Activated naive CD4-positive, alpha-beta T cell treated with anti-CD3 and anti-CD28 coated beads, Interleukin-2, amount 50 U/mL, for 24 hours (primary cell): ENCODE data around the gene IL36RN.
"Not testable (repeated sequence)": the region's sequence is repeated elsewhere in the genome, so short reads cannot be mapped to it uniquely, and the experiment has no call there.

Experiments
- H3K27ac Mint-ChIP-seq: one replicate; pipeline ENCODE4 v1.8.0; 2021; ENCODE audit warnings: mild to moderate bottlenecking, mixed read lengths
- H3K27me3 Mint-ChIP-seq: one replicate; pipeline ENCODE4 v1.8.0; 2021; ENCODE audit warnings: mixed read lengths
- H3K36me3 Mint-ChIP-seq: one replicate; pipeline ENCODE4 v1.8.0; 2021; ENCODE audit warnings: mixed read lengths
- H3K4me1 Mint-ChIP-seq: one replicate; pipeline ENCODE4 v1.8.0; 2021; ENCODE audit warnings: mixed read lengths
- H3K4me3 Mint-ChIP-seq: one replicate; pipeline ENCODE4 v1.8.0; 2021; ENCODE audit warnings: mild to moderate bottlenecking, mixed read lengths
- H3K9me3 Mint-ChIP-seq: one replicate; pipeline ENCODE4 v1.8.0; 2021; ENCODE audit warnings: mixed read lengths

The IL36RN gene

DNA sequence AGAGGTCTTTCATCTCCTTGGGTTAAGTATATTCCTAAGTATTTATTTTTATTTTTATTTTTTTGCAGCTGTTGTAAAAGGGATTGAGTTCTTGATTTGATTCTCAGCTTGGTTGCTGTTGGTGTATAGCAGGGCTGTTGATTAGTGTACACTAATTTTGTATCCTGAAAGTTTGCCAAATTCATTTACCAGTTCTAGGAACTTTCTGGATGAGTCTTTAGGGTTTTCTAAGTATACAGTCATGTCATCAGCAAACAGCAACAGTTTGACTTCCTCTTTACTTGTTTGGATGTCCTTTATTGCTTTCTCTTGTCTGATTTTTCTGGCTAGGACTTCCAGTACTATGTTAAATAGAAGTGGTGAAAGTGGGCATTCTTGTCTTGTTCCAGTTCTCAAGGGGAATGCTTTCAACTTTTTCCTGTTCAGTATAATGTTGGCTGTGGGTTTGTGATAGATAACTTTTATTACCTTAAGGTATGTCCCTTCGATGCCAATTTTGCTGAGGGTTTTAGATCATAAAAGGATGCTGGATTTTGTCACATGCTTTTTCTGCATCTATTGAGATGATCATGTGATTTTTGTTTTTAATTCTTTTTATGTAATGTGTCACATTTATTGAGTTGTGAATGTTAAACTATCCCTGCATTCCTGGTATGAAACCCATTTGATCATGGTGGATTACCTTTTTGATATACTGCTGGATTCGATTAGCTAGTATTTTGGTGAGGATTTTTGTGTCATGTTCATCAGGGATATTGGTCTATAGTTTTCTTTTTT is 38.0 kb downstream of the IL36RN start:
- H3K4me1 Mint-ChIP-seq: peaks cover 14% of the 10 kb centered on the region
- not testable (repeated sequence) for H3K4me3 Mint-ChIP-seq, H3K27me3 Mint-ChIP-seq, H3K9me3 Mint-ChIP-seq, H3K36me3 Mint-ChIP-seq
- peak overlapping the region; percentile 42 for H3K27ac Mint-ChIP-seq

GRCh38 chr2:113098041-113098440 is 39.0 kb downstream of the IL36RN start:
- peak overlapping the region; percentile 66 for H3K27ac Mint-ChIP-seq
- H3K27me3 Mint-ChIP-seq: no peaks in the 10 kb centered on the region
- H3K4me3 Mint-ChIP-seq: peak overlapping the region; percentile 76
- peaks cover 23% of the 10 kb centered on the region for H3K4me1 Mint-ChIP-seq
- peaks cover 6% of the 10 kb centered on the region for H3K36me3 Mint-ChIP-seq
- H3K9me3 Mint-ChIP-seq: peaks cover 10% of the 10 kb centered on the region

DNA sequence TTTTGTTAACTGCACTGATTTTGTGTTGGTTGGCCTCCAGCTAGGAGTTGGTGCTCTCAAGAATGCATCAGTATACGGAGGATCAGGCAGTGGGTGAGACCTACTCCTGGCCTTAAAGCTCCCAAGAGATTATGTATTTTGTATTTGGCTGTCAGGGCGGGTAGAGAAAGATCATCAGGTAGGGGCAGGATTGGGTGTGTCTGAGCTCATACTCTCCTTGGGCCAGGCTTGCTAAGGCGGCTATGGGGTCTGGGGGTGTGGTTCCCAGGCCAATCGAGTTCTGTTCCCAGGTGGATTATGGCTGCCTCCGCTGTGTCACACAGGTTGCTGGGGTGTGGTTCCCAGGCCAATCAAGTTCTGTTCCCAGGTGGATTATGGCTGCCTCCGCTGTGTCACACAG is 39.5 kb downstream of the IL36RN start:
- Mint-ChIP-seq H3K4me3 (peak overlapping the region; percentile 76), H3K36me3 (peaks cover 6% of the 10 kb centered on the region), H3K27ac (peak overlapping the region; percentile 66), H3K4me1 (peaks cover 28% of the 10 kb centered on the region), H3K9me3 (peaks cover 15% of the 10 kb centered on the region), H3K27me3 (no peaks in the 10 kb centered on the region)

DNA sequence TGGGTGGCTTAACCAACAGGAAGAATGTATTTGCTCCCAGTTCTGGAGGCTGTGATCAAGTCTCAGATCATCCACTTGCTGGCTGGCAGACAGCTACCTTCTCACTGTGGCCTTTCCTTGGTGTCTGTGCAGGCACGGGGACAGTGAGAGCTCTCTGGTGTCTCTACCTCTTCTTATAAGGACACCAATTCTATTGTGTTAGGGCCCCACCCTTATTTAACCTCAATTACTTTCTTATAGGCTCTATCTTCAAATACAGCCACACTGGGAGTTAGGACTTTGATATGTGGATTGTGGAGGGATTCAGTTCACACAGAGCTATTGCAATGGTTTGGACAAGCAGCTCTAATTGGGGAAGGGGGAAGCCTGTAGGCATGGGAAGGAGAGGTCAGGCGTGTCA is 43.1 kb downstream of the IL36RN start:
- peaks cover 50% of the 10 kb centered on the region for H3K4me1 Mint-ChIP-seq
- H3K27me3 Mint-ChIP-seq: peaks cover 2% of the 10 kb centered on the region
- H3K27ac Mint-ChIP-seq: peak overlapping the region; percentile 83
- peaks cover 16% of the 10 kb centered on the region for H3K9me3 Mint-ChIP-seq
- H3K4me3 Mint-ChIP-seq: peak overlapping the region; percentile 12
- H3K36me3 Mint-ChIP-seq: peaks cover 6% of the 10 kb centered on the region

- Mint-ChIP-seq H3K27me3 (peaks cover 2% of the 10 kb centered on the region), H3K27ac (peak overlapping the region; percentile 78), H3K4me1 (peaks cover 40% of the 10 kb centered on the region), H3K36me3 (peaks cover 1% of the 10 kb centered on the region), H3K4me3 (no peak overlapping the region), H3K9me3 (peaks cover 8% of the 10 kb centered on the region)
Observed at GRCh38 chr2:113103277-113103676, 44.3 kb downstream of the IL36RN start.

GRCh38 chr2:113104054-113104611 is 45.1 kb downstream of the IL36RN start:
- Mint-ChIP-seq H3K36me3 (peaks cover 1% of the 10 kb centered on the region), H3K27me3 (peaks cover 2% of the 10 kb centered on the region), H3K4me3 (peak overlapping the region; percentile 50), H3K4me1 (peaks cover 36% of the 10 kb centered on the region), H3K27ac (peak overlapping the region; percentile 88), H3K9me3 (peaks cover 8% of the 10 kb centered on the region)

- Mint-ChIP-seq H3K36me3 (peaks cover 1% of the 10 kb centered on the region), H3K27me3 (peaks cover 2% of the 10 kb centered on the region), H3K9me3 (peaks cover 8% of the 10 kb centered on the region), H3K27ac (peak overlapping the region; percentile 5), H3K4me3 (peak overlapping the region; percentile 4), H3K4me1 (peaks cover 36% of the 10 kb centered on the region)
Observed at GRCh38 chr2:113105047-113105785, 46.2 kb downstream of the IL36RN start.

- no peaks in the 10 kb centered on the region for H3K9me3 Mint-ChIP-seq
- no peak overlapping the region for H3K4me3 Mint-ChIP-seq
- H3K27ac Mint-ChIP-seq: no peak overlapping the region
- no peaks in the 10 kb centered on the region for H3K4me1 Mint-ChIP-seq
- H3K27me3 Mint-ChIP-seq: peaks cover 2% of the 10 kb centered on the region
- no peaks in the 10 kb centered on the region for H3K36me3 Mint-ChIP-seq
Observed at GRCh38 chr2:113111121-113111520, 52.1 kb downstream of the IL36RN start.

DNA sequence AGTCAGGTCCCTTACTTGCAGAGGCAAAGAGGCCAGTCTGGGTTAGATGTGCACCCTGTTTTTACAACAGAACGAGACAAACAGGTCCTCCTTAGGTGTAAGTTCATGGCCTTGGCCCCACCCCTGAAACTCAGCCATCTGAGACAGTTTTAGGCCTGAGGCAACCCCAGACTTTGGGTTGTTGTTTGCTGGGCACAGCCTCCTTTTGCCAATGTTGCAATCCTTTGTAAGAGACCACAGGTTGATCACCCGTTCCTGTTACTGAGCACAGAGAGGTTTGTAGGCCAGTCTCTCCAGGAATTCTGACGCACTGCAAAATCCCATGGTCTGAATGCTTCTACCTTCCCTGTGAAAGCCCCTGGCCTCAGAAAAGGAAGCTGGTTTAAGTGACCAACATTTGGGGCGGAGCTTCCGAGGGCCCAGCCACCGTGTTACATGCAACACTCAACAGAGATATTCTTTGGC is 52.9 kb downstream of the IL36RN start:
- H3K4me1 Mint-ChIP-seq: peaks cover 4% of the 10 kb centered on the region
- no peaks in the 10 kb centered on the region for H3K9me3 Mint-ChIP-seq
- no peak overlapping the region for H3K4me3 Mint-ChIP-seq
- no peak overlapping the region for H3K27ac Mint-ChIP-seq
- no peaks in the 10 kb centered on the region for H3K36me3 Mint-ChIP-seq
- H3K27me3 Mint-ChIP-seq: peaks cover 2% of the 10 kb centered on the region

DNA sequence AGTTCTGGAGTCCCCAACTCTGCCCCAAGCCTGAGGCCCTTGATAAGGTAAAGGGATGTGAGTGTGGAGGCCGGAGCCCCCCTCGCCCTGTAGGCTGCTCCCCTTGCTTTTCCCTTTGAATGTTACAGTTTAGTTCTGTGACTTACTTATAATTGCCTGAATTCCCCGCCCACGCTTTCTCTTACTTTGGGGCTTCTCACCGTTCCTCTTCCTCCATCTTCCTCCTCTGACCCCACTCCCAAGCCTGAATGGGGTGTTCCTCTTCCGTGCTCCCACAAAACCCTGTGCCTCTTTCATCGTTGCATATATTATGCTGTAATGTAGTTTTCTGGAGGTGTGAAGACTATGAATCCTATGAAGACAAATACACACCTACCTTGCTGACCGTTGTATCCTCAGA is 53.4 kb downstream of the IL36RN start:
- H3K4me3 Mint-ChIP-seq: no peak overlapping the region
- peaks cover 4% of the 10 kb centered on the region for H3K4me1 Mint-ChIP-seq

GRCh38 chr2:113112871-113113270 is 53.9 kb downstream of the IL36RN start:
- Mint-ChIP-seq H3K27ac (no peak overlapping the region), H3K9me3 (no peaks in the 10 kb centered on the region), H3K4me3 (no peak overlapping the region), H3K27me3 (no peaks in the 10 kb centered on the region), H3K4me1 (peaks cover 4% of the 10 kb centered on the region), H3K36me3 (no peaks in the 10 kb centered on the region)

More for the DNA sequence above, 53.4 kb downstream of the IL36RN start:
- H3K27me3 Mint-ChIP-seq: no peaks in the 10 kb centered on the region
- H3K36me3 Mint-ChIP-seq: no peaks in the 10 kb centered on the region
- no peak overlapping the region for H3K27ac Mint-ChIP-seq
- H3K9me3 Mint-ChIP-seq: no peaks in the 10 kb centered on the region

DNA sequence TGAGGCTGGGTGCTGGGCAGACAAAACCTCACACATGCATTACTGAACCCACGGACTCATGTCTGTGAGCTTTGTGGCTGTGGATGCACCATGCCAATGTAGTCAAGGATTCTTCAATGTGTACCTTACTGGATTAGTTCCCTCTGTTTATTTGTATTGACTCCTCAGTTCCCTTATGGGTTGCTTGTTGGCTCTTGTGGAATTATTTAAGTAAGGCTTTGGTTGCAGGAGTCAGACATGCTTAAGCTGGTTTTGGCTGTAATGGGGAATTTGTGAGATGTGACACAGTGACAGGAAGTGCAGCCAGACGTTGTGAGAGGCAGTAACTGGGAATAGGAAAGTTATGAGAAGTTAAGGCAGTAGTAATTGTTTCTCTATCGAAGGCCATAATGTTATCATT is 54.8 kb downstream of the IL36RN start:
- Mint-ChIP-seq H3K36me3 (no peaks in the 10 kb centered on the region), H3K27me3 (no peaks in the 10 kb centered on the region), H3K4me1 (peaks cover 4% of the 10 kb centered on the region), H3K4me3 (no peak overlapping the region), H3K9me3 (no peaks in the 10 kb centered on the region), H3K27ac (no peak overlapping the region)
